ENCODE results near the gene MYL6. TPM values are rescaled to one million over a fixed set of nuclear protein-coding genes. Genes with fewer than 3 reads are reported as not detected.
A peak's percentile ranks its signal among the peaks of the same experiment; 100 is the strongest.

MYL6 gene
- total RNA-seq, 6 experiments from 2014 or later, result 409 to 644 (median 490) TPM

DNA sequence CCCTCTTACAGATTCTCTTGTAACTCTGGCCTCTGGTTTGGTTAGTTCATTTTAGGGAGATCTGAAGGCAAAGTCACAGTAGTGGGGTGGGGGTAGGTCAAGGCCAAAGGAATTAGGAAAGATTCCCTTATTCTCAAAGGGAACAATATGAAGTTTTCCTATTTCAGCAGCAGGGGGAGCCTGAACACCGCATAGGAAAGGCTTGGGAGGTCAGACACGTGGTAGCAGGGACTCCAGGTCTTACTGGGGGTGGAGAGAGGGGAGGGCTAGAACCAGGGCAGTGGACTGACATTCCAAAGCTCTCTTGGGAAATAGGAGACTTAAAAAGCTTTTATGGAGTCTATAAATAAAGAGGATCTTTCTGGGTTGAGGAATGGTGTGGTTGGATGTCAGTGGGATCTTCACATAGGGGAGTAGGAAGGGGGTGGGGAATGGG lies 38.8 kb upstream of the MYL6 start:
- H3K36me3 ChIP-seq, result no peaks in the 10 kb centered on the region
- no peak for TF ChIP-seq POLR2A (IDR thresholded peaks at IDR 0.05)
- peak; percentile 79 to 90 (median 82) for TF ChIP-seq CTCF (IDR thresholded peaks at IDR 0.05)
- H3K27me3 ChIP-seq, result no peaks in the 10 kb centered on the region
- peak overlapping the region; percentile 75 to 84 (median 82) for H3K27ac ChIP-seq
- peak; percentile 66 to 89 (median 79) for DNase-seq
- intact Hi-C loops (cut with DNase I), result no loop called here
- WGBS (ENCODE audit: insufficient coverage, low coverage, low lambda C conversion rate, missing lambda C conversion rate), result 0% methylated on average over 2 of the region's 2 CpGs
- peak; percentile 43 to 61 (median 50) for ATAC-seq
- peaks cover 0 to 53% (median 19%) of the 10 kb centered on the region in 4 donors for H3K4me1 ChIP-seq
- peak overlapping the region in 2 of 3 donors; percentile 74 to 95 for H3K4me3 ChIP-seq
- H3K9me3 ChIP-seq, result no peaks in the 10 kb centered on the region

- ATAC-seq (no peak), DNase-seq (no peak)
- H3K27me3 ChIP-seq, result no peaks in the 10 kb centered on the region
- peaks cover 0 to 53% (median 19%) of the 10 kb centered on the region in 4 donors for H3K4me1 ChIP-seq
- 81% methylated on average over 17 of the region's 17 CpGs for WGBS (ENCODE audit: insufficient coverage, low coverage, low lambda C conversion rate, missing lambda C conversion rate)
- intact Hi-C loops (cut with DNase I), result no loop called here
- no peak for TF ChIP-seq CTCF (IDR thresholded peaks at IDR 0.05)
- TF ChIP-seq POLR2A (IDR thresholded peaks at IDR 0.05), result no peak
- peak overlapping the region; percentile 19 to 82 (median 75) for H3K27ac ChIP-seq
- H3K36me3 ChIP-seq, result no peaks in the 10 kb centered on the region
- H3K9me3 ChIP-seq, result no peaks in the 10 kb centered on the region
- no peak overlapping the region for H3K4me3 ChIP-seq
These were observed 37.9 kb upstream of the MYL6 start for GRCh38 chr12:56120158-56120846.

- H3K4me1 ChIP-seq, result peaks cover 0 to 61% (median 21%) of the 10 kb centered on the region in 4 donors
- no peaks in the 10 kb centered on the region for H3K27me3 ChIP-seq
- H3K27ac ChIP-seq, result peak overlapping the region; percentile 19 to 82 (median 75)
- intact Hi-C loops (cut with DNase I), result no loop called here
- H3K36me3 ChIP-seq, result no peaks in the 10 kb centered on the region
- DNase-seq (peak; percentile 68 to 94 (median 88)), ATAC-seq (peak; percentile 27 to 61 (median 52))
- 100% methylated on average over 1 of the region's 11 CpGs for WGBS (ENCODE audit: insufficient coverage, low coverage, low lambda C conversion rate, missing lambda C conversion rate)
- TF ChIP-seq CTCF (IDR thresholded peaks at IDR 0.05) (peak in 1 of 4 donors; percentile 4), POLR2A (IDR thresholded peaks at IDR 0.05) (peak; percentile 42)
- H3K9me3 ChIP-seq, result no peaks in the 10 kb centered on the region
- H3K4me3 ChIP-seq, result no peak overlapping the region
These were observed 36.8 kb upstream of the MYL6 start for GRCh38 chr12:56121204-56121870.

DNA sequence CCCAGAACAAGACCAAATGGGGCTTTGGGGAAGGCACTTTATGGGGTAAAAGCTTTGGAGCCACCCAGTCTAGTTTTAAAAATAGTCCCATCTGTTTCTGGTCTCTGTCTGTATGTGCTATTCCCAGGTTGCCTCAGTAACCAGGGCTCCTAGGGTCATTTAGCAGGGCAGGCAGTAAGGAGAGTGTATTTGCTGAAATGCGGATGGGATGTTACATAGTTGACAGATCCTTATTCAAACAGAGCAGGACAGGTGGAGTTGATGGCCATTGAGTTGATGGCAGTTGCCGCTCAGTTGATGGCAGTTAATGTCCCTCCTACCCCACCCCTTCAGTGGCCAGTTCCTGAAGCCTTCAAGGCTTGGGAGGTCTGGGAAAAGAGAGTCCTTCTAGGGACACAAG lies 35.5 kb upstream of the MYL6 start:
- peak overlapping the region in 2 of 3 donors; percentile 75 to 82 for H3K27ac ChIP-seq
- no peak overlapping the region for H3K4me3 ChIP-seq
- TF ChIP-seq POLR2A (IDR thresholded peaks at IDR 0.05), result no peak
- TF ChIP-seq CTCF (IDR thresholded peaks at IDR 0.05), result no peak
- ATAC-seq, result peak in 3 of 4 donors; percentile 14 to 51 (median 36)
- H3K27me3 ChIP-seq, result no peaks in the 10 kb centered on the region
- intact Hi-C loops (cut with DNase I), result no loop called here
- peaks cover 0 to 73% (median 30%) of the 10 kb centered on the region in 4 donors for H3K4me1 ChIP-seq
- H3K9me3 ChIP-seq, result no peaks in the 10 kb centered on the region
- no peaks in the 10 kb centered on the region for H3K36me3 ChIP-seq
- peak in 1 of 3 donors; percentile 60 for DNase-seq
- 50% methylated on average over 1 of the region's 2 CpGs for WGBS (ENCODE audit: insufficient coverage, low coverage, low lambda C conversion rate, missing lambda C conversion rate)

All from right lobe of liver (tissue), 6 donors.